22Rv1 (cell line): Measurements from ENCODE around the gene PAM16.
A peak's percentile ranks its signal among the peaks of the same experiment; 100 is the strongest.

Experiments
- H3K27ac ChIP-seq: fragments of 450-650 bp; 2 replicates; pipeline ENCODE4 v1.5.1; 2017
- CTCF ChIP-seq: fragments of 450-650 bp; IDR thresholded peaks from 2 replicates; pipeline ENCODE4 v1.5.1; 2017; ENCODE audit warnings: mild to moderate bottlenecking
- ZFX ChIP-seq: fragments of 450-650 bp; IDR thresholded peaks from 2 replicates; pipeline ENCODE4 v1.6.1; 2017; ENCODE audit warnings: antibody characterized with exemption, borderline replicate concordance

Gene PAM16

GRCh38 chr16:4361033-4361943 is 10.2 kb upstream of the PAM16 start:
- H3K27ac ChIP-seq, result no peak overlapping the region
- TF ChIP-seq ZFX (no peak), CTCF (no peak)

- no peak overlapping the region for H3K27ac ChIP-seq
- TF ChIP-seq CTCF (no peak), ZFX (no peak)
These were observed 9.5 kb upstream of the PAM16 start for GRCh38 chr16:4360538-4361021.

- no peak for TF ChIP-seq CTCF
- TF ChIP-seq ZFX, result no peak
These were observed 8.8 kb upstream of the PAM16 start for GRCh38 chr16:4359914-4360313.

GRCh38 chr16:4358831-4359561 is 7.9 kb upstream of the PAM16 start:
- TF ChIP-seq CTCF (peak; percentile 94), ZFX (no peak)
- no peak overlapping the region for H3K27ac ChIP-seq

More at GRCh38 chr16:4359914-4360313, 8.8 kb upstream of the PAM16 start:
- H3K27ac ChIP-seq, result no peak overlapping the region

GRCh38 chr16:4358236-4358635 is 7.1 kb upstream of the PAM16 start:
- TF ChIP-seq CTCF (no peak), ZFX (no peak)
- no peak overlapping the region for H3K27ac ChIP-seq

GRCh38 chr16:4356820-4357219 is 5.7 kb upstream of the PAM16 start:
- TF ChIP-seq ZFX, result no peak
- no peak for TF ChIP-seq CTCF
- H3K27ac ChIP-seq, result no peak overlapping the region
